ENCODE results near the gene PPFIBP2. TPM values are rescaled to one million over a fixed set of nuclear protein-coding genes. Genes with fewer than 3 reads are reported as not detected.

PPFIBP2 gene
- total RNA-seq, 1 experiment from 2014 or later: 5.7 TPM

GRCh38 chr11:7520011-7520942 lies 6.5 kb downstream of the PPFIBP2 start:
- no peaks in the 10 kb centered on the region for H3K9me3 ChIP-seq (ENCODE audit: control insufficient read depth in 1 of 2, insufficient read depth in 1 of 2, low read depth in 1 of 2, low read length in 2 of 2)

GRCh38 chr11:7520981-7521487 lies 7.2 kb downstream of the PPFIBP2 start:
- Histone ChIP-seq H3K27ac (ENCODE audit: low read depth, low read length) (no peak overlapping the region), H4K20me1 (ENCODE audit: insufficient read depth) (no peaks in the 10 kb centered on the region), H2AFZ (ENCODE audit: low read depth, low read length, poor library complexity, severe bottlenecking) (no peak overlapping the region), H3K4me1 (ENCODE audit: control insufficient read depth in 1 of 2, insufficient read depth in 2 of 2, low read length in 2 of 2) (no peaks in the 10 kb centered on the region), H3K4me3 (replicated peaks in 1 of 2; ENCODE audit: low read depth in 1 of 2, low read length in 2 of 2) (no peak overlapping the region), H3K9me2 (ENCODE audit: insufficient read depth) (no peaks in the 10 kb centered on the region), H3K36me3 (ENCODE audit: control insufficient read depth in 1 of 2, insufficient read depth in 2 of 2, low read length in 2 of 2) (no peaks in the 10 kb centered on the region), H3K4me2 (ENCODE audit: low read length) (no peak overlapping the region), H3K9ac (ENCODE audit: low read length) (no peak overlapping the region), H3K79me2 (ENCODE audit: insufficient read depth, low read length) (no peaks in the 10 kb centered on the region), H3K27me3 (ENCODE audit: insufficient read depth, low read length) (peaks cover 7% of the 10 kb centered on the region; the same call in 1 of the 2 replicates), H3K9me3 (ENCODE audit: control insufficient read depth in 1 of 2, insufficient read depth in 1 of 2, low read depth in 1 of 2, low read length in 2 of 2) (no peaks in the 10 kb centered on the region)
- CTCF ChIA-PET: no interaction called here
- intact Hi-C loops (cut with micrococcal nuclease): no loop called here
- ATAC-seq (no peak), DNase-seq (ENCODE audit: low read depth, low spot score) (no peak)
- POLR2A ChIA-PET: no interaction called here
- no TSS peak for BruUV-seq (replicated peaks)
- RAD21 ChIA-PET (ENCODE audit: low non-redundant PET in 1 of 2, low total read pairs in 2 of 2, uncharacterized antibody in 2 of 2, unreplicated experiment in 2 of 2): no interaction called here
- TF ChIP-seq SRF (IDR thresholded peaks at IDR 0.05; ENCODE audit: low read depth) (no peak), FOSL1 (IDR thresholded peaks at IDR 0.05; ENCODE audit: low read depth) (no peak), ZBTB33 (IDR thresholded peaks at IDR 0.05; ENCODE audit: extremely low read depth, insufficient replicate concordance, low read length) (no peak), REST (IDR thresholded peaks at IDR 0.05; ENCODE audit: low read depth) (no peak), ATF3 (IDR thresholded peaks at IDR 0.05) (no peak), ELF1 (IDR thresholded peaks at IDR 0.05; ENCODE audit: borderline replicate concordance, low read depth) (no peak), MAX (IDR thresholded peaks at IDR 0.05) (no peak), CBX3 (IDR thresholded peaks at IDR 0.05; ENCODE audit: low read depth) (no peak), EGR1 (IDR thresholded peaks at IDR 0.05; ENCODE audit: low read depth) (no peak)

More at GRCh38 chr11:7520011-7520942, 6.5 kb downstream of the PPFIBP2 start:
- Histone ChIP-seq H4K20me1 (ENCODE audit: insufficient read depth) (no peaks in the 10 kb centered on the region), H3K9ac (ENCODE audit: low read length) (no peak overlapping the region), H3K4me2 (ENCODE audit: low read length) (no peak overlapping the region), H3K36me3 (ENCODE audit: control insufficient read depth in 1 of 2, insufficient read depth in 2 of 2, low read length in 2 of 2) (no peaks in the 10 kb centered on the region), H2AFZ (ENCODE audit: low read depth, low read length, poor library complexity, severe bottlenecking) (no peak overlapping the region), H3K4me3 (replicated peaks in 1 of 2; ENCODE audit: low read depth in 1 of 2, low read length in 2 of 2) (no peak overlapping the region), H3K4me1 (ENCODE audit: control insufficient read depth in 1 of 2, insufficient read depth in 2 of 2, low read length in 2 of 2) (no peaks in the 10 kb centered on the region), H3K27me3 (ENCODE audit: insufficient read depth, low read length) (peaks cover under 1% of the 10 kb centered on the region; the same call in 1 of the 2 replicates), H3K79me2 (ENCODE audit: insufficient read depth, low read length) (no peaks in the 10 kb centered on the region), H3K9me2 (ENCODE audit: insufficient read depth) (no peaks in the 10 kb centered on the region), H3K27ac (ENCODE audit: low read depth, low read length) (no peak overlapping the region)
- BruUV-seq (replicated peaks): no TSS peak
- intact Hi-C loops (cut with micrococcal nuclease): no loop called here
- DNase-seq (ENCODE audit: low read depth, low spot score) (no peak), ATAC-seq (no peak)
- ChIA-PET POLR2A (no interaction called here), RAD21 (ENCODE audit: low non-redundant PET in 1 of 2, low total read pairs in 2 of 2, uncharacterized antibody in 2 of 2, unreplicated experiment in 2 of 2) (no interaction called here), CTCF (no interaction called here)
- TF ChIP-seq EZH2phosphoT487 (IDR thresholded peaks at IDR 0.05; ENCODE audit: borderline replicate concordance) (no peak), ZFX (IDR thresholded peaks at IDR 0.05) (no peak), SRF (IDR thresholded peaks at IDR 0.05; ENCODE audit: low read depth) (no peak), SIN3A (IDR thresholded peaks at IDR 0.05; ENCODE audit: low read depth) (no peak), ATF3 (IDR thresholded peaks at IDR 0.05) (no peak), FOSL1 (IDR thresholded peaks at IDR 0.05; ENCODE audit: low read depth) (no peak)

Measured in HCT116 (cell line).